NB4 (cell line): ENCODE data around the gene MRPS15.

Experiments used
- DNase-seq: peaks from one replicate; pipeline ENCODE4 v3.0.0; 2010; ENCODE audit warnings: low read depth
- H3K4me3 ChIP-seq: one replicate; pipeline ENCODE4 v1.5.1; 2011; ENCODE audit warnings: mild to moderate bottlenecking, low read depth, low read length, moderate library complexity
- CTCF ChIP-seq: IDR thresholded peaks from one replicate; pipeline ENCODE4 v1.5.1; 2012; ENCODE audit warnings: low read depth, low read length
- MYC ChIP-seq: IDR thresholded peaks from 2 replicates; pipeline ENCODE4 v1.6.1; 2011; ENCODE audit warnings: low read depth, low read length
- POLR2A ChIP-seq: IDR thresholded peaks from 2 replicates; pipeline ENCODE4 v1.6.1; 2011; ENCODE audit warnings: mild to moderate bottlenecking; ENCODE audit not compliant: insufficient read length; ENCODE audit errors: extremely low read depth
- TF ChIP-seq, protein P1 (sequence below): IDR thresholded peaks from 2 replicates; pipeline ENCODE4 v1.6.1; 2011; ENCODE audit warnings: low read depth, low read length

MRPS15 gene

GRCh38 chr1:36456391-36456928 lies 7.7 kb downstream of the MRPS15 start:
- no peak for DNase-seq
- H3K4me3 ChIP-seq: no peak overlapping the region
- TF ChIP-seq CTCF: no peak
- TF ChIP-seq, protein P1, sequence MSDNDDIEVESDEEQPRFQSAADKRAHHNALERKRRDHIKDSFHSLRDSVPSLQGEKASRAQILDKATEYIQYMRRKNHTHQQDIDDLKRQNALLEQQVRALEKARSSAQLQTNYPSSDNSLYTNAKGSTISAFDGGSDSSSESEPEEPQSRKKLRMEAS: no peak

DNA sequence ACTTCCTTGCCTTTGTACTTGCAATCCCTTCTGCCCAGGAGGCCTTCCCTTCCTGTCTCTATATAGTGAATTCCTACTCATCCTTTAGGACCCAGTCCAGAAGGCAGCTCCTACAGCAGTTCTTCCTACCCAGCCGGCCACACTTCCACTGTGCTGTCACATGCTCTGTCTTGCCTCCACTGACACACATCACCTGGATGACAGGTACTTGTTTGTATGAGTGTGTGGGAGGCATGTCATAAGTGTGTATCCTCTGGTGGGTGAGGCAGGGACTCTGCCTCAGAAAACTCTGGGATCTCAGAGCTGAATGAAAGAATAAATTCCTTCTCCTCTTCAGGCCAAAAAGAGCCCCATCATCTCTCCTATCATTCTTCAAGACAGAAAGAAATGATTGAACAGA lies 8.8 kb downstream of the MRPS15 start:
- TF ChIP-seq, protein P1: no peak
- no peak for TF ChIP-seq CTCF
- TF ChIP-seq MYC: no peak
- TF ChIP-seq POLR2A: no peak
- no peak for DNase-seq
- no peak overlapping the region for H3K4me3 ChIP-seq

GRCh38 chr1:36453600-36454388 lies 10.4 kb downstream of the MRPS15 start:
- DNase-seq: no peak
- TF ChIP-seq CTCF: no peak
- TF ChIP-seq MYC: no peak
- TF ChIP-seq, protein P1: no peak
- TF ChIP-seq POLR2A: no peak
- no peak overlapping the region for H3K4me3 ChIP-seq

DNA sequence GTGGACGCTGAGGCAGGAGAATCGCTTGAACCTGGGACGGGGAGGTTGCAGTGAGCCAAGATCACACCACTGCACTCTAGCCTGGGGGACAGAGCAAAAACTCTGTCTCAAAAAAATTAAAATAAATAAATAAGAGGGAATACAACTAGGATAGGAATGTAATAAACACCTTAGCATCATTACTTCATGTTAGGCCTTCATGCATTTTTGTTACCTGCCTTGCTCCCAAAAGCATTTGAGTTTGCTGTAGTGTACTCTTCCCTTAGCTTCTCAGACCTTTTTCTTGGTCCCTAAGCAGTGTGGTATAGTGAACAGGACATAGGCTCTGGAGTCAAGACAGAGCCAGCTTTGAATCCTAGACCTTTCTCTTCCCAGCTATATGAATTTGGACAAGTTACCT lies 11.1 kb downstream of the MRPS15 start:
- no peak for DNase-seq
- TF ChIP-seq, protein P1: no peak
- no peak for TF ChIP-seq MYC
- TF ChIP-seq POLR2A: no peak
- TF ChIP-seq CTCF: no peak
- no peak overlapping the region for H3K4me3 ChIP-seq

- TF ChIP-seq MYC (no peak), POLR2A (no peak), CTCF (no peak)
- TF ChIP-seq, protein P1: no peak
- H3K4me3 ChIP-seq: peak overlapping the region; percentile 56
- no peak for DNase-seq
Observed at GRCh38 chr1:36450919-36451305, 13.3 kb downstream of the MRPS15 start.
